HG03095 (cell line): ENCODE results near the gene STPG4.

Source experiments
- ATAC-seq: cut with Tn5 transposase; IDR thresholded peaks from one replicate; pipeline ENCODE4 v1.9.1; 2021; ENCODE audit warnings: moderate library complexity; ENCODE audit not compliant: unreplicated experiment

The STPG4 gene

GRCh38 chr2:47073217-47073616, 81.9 kb downstream of the STPG4 start:
- no peak for ATAC-seq

GRCh38 chr2:47072728-47073191, 82.3 kb downstream of the STPG4 start:
- ATAC-seq: no peak

GRCh38 chr2:47072018-47072691, 83.0 kb downstream of the STPG4 start:
- ATAC-seq: no peak

- ATAC-seq: peak; percentile 77
Observed at GRCh38 chr2:47070920-47071824, 83.9 kb downstream of the STPG4 start.

GRCh38 chr2:47070155-47070919, 84.8 kb downstream of the STPG4 start:
- no peak for ATAC-seq

- no peak for ATAC-seq
Observed at GRCh38 chr2:47069628-47070154, 85.4 kb downstream of the STPG4 start.

GRCh38 chr2:47068981-47069627, 86.0 kb downstream of the STPG4 start:
- no peak for ATAC-seq

GRCh38 chr2:47067788-47068407, 87.2 kb downstream of the STPG4 start:
- ATAC-seq: no peak

GRCh38 chr2:47065771-47066380, 89.2 kb downstream of the STPG4 start:
- ATAC-seq: no peak

- no peak for ATAC-seq
Observed at GRCh38 chr2:47065343-47065742, 89.8 kb downstream of the STPG4 start.

GRCh38 chr2:47064106-47064505, 91.0 kb downstream of the STPG4 start:
- ATAC-seq: no peak

GRCh38 chr2:47063538-47063930, 91.6 kb downstream of the STPG4 start:
- no peak for ATAC-seq

- no peak for ATAC-seq
Observed at GRCh38 chr2:47062681-47063537, 92.2 kb downstream of the STPG4 start.

- ATAC-seq: no peak
Observed at GRCh38 chr2:47061944-47062678, 93.0 kb downstream of the STPG4 start.

GRCh38 chr2:47060652-47061170, 94.4 kb downstream of the STPG4 start:
- no peak for ATAC-seq

- no peak for ATAC-seq
Observed at GRCh38 chr2:47058003-47058931, 96.8 kb downstream of the STPG4 start.

- no peak for ATAC-seq
Observed at GRCh38 chr2:47057687-47058002, 97.5 kb downstream of the STPG4 start.
